Neutrophil (primary cell): ENCODE measurements around the gene NUP153.

ENCODE experiments used
- H3K27ac ChIP-seq: fragments of 200-600 bp; sonication (generic); 2 replicates; pipeline ENCODE4 v1.5.1; 2016; ENCODE audit warnings: mild to moderate bottlenecking, moderate library complexity
- H3K27me3 ChIP-seq: fragments of 200-600 bp; sonication (generic); 2 replicates; pipeline ENCODE4 v1.6.0; 2016; ENCODE audit warnings: mild to moderate bottlenecking
- H3K36me3 ChIP-seq: fragments of 200-600 bp; sonication (generic); 2 replicates; pipeline ENCODE4 v1.5.1; 2017
- H3K4me1 ChIP-seq, 2 experiments: fragments of 200-600 bp in 1 of 2; sonication (generic) in 1 of 2; 1 replicate in 1 of 2; 2 replicates in 1 of 2; pipeline versions ENCODE4 v1.5.1 to v1.6.1; 2013 to 2016; ENCODE audit warnings: low read depth in 1 of 2, low read length in 1 of 2, mild to moderate bottlenecking in 1 of 2, moderate library complexity in 1 of 2; ENCODE audit not compliant: control insufficient read depth in 1 of 2, insufficient read depth in 1 of 2
- H3K4me3 ChIP-seq, 2 experiments: fragments of 200-600 bp in 1 of 2; sonication (generic) in 1 of 2; 1 replicate in 1 of 2; 2 replicates in 1 of 2; pipeline ENCODE4 v1.5.1; 2013 to 2016; ENCODE audit warnings: low read depth in 1 of 2, low read length in 1 of 2, mild to moderate bottlenecking in 1 of 2, moderate library complexity in 1 of 2
- H3K9me3 ChIP-seq: fragments of 200-600 bp; sonication (generic); 2 replicates; pipeline ENCODE4 v1.5.1; 2016
- TF ChIP-seq, protein P1 (sequence below): fragments of 200-600 bp; sonication (generic); IDR thresholded peaks from 2 replicates; pipeline ENCODE4 v1.5.1; 2016; ENCODE audit warnings: antibody characterized with exemption

NUP153 gene

GRCh38 chr6:17610835-17611234 is 95.9 kb downstream of the NUP153 start:
- Histone ChIP-seq H3K4me3 (no peak overlapping the region), H3K27ac (peak overlapping the region; percentile 32), H3K4me1 (peaks cover 4 to 5% of the 10 kb centered on the region in 2 experiments), H3K36me3 (peaks cover 87% of the 10 kb centered on the region), H3K27me3 (no peaks in the 10 kb centered on the region), H3K9me3 (no peaks in the 10 kb centered on the region)
- TF ChIP-seq, protein P1, sequence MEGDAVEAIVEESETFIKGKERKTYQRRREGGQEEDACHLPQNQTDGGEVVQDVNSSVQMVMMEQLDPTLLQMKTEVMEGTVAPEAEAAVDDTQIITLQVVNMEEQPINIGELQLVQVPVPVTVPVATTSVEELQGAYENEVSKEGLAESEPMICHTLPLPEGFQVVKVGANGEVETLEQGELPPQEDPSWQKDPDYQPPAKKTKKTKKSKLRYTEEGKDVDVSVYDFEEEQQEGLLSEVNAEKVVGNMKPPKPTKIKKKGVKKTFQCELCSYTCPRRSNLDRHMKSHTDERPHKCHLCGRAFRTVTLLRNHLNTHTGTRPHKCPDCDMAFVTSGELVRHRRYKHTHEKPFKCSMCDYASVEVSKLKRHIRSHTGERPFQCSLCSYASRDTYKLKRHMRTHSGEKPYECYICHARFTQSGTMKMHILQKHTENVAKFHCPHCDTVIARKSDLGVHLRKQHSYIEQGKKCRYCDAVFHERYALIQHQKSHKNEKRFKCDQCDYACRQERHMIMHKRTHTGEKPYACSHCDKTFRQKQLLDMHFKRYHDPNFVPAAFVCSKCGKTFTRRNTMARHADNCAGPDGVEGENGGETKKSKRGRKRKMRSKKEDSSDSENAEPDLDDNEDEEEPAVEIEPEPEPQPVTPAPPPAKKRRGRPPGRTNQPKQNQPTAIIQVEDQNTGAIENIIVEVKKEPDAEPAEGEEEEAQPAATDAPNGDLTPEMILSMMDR: no peak

- Histone ChIP-seq H3K27me3 (no peaks in the 10 kb centered on the region), H3K4me1 (peaks cover 35 to 38% of the 10 kb centered on the region in 2 experiments), H3K36me3 (peaks cover 92% of the 10 kb centered on the region), H3K4me3 (no peak overlapping the region), H3K27ac (peak overlapping the region; percentile 1), H3K9me3 (no peaks in the 10 kb centered on the region)
- TF ChIP-seq, protein P1: no peak
These were observed 100.1 kb downstream of the NUP153 start for GRCh38 chr6:17606606-17607005.

- no peaks in the 10 kb centered on the region for H3K27me3 ChIP-seq
- TF ChIP-seq, protein P1: no peak
- peak overlapping the region; percentile 100 for H3K27ac ChIP-seq
- H3K4me3 ChIP-seq: peak overlapping the region; percentile 0 to 89
- peaks cover 54% of the 10 kb centered on the region for H3K36me3 ChIP-seq
- no peaks in the 10 kb centered on the region for H3K9me3 ChIP-seq
- peaks cover 46 to 47% of the 10 kb centered on the region in 2 experiments for H3K4me1 ChIP-seq
These were observed 103.8 kb downstream of the NUP153 start for GRCh38 chr6:17602888-17603287.

GRCh38 chr6:17601386-17601703 is 105.4 kb downstream of the NUP153 start:
- Histone ChIP-seq H3K36me3 (peaks cover 39% of the 10 kb centered on the region), H3K27ac (peak overlapping the region; percentile 100), H3K4me3 (peak overlapping the region; percentile 83 to 89), H3K9me3 (no peaks in the 10 kb centered on the region), H3K4me1 (peaks cover 44% of the 10 kb centered on the region in 2 experiments), H3K27me3 (no peaks in the 10 kb centered on the region)
- TF ChIP-seq, protein P1: no peak

DNA sequence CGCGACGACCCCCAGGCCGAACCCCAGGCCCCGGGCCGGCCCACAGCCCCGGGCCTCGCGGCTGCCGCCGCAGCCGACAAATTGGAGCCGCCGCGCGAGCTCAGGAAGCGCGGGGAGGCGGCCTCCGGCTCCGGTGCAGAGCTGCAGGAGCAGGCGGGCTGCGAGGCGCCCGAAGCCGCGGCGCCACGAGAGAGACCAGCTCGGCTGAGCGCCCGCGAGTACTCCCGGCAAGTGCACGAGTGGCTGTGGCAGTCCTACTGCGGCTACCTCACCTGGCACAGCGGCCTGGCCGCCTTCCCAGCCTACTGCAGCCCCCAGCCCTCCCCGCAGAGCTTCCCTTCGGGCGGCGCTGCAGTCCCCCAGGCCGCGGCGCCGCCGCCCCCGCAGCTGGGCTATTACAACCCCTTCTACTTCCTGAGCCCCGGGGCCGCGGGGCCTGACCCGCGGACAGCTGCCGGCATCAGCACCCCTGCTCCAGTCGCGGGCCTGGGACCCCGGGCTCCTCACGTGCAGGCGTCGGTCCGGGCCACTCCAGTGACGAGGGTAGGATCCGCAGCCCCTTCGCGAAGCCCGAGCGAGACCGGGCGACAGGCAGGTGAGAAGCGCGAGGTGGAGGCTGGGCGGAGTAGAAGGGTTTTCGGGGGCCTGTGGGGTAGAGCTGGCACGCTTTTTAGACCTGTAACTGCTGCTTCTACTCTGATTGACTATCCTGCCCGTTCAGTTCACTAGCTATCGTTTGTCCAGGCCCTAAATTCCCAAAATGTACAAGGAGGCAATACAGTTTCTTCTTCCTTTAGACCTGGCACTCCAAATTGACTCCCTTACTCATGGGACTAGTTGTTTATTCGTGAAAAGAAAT is 106.0 kb downstream of the NUP153 start:
- Histone ChIP-seq H3K9me3 (no peaks in the 10 kb centered on the region), H3K27ac (peak overlapping the region; percentile 100), H3K4me3 (peak overlapping the region; percentile 83 to 89), H3K27me3 (no peaks in the 10 kb centered on the region), H3K36me3 (peaks cover 33% of the 10 kb centered on the region), H3K4me1 (peaks cover 40 to 42% of the 10 kb centered on the region in 2 experiments)
- TF ChIP-seq, protein P1: no peak
